Measurements from ENCODE around the gene PXDC1.
"Not testable (repeated sequence)": the region's sequence is repeated elsewhere in the genome, so short reads cannot be mapped to it uniquely, and the experiment has no call there.

The PXDC1 gene

DNA sequence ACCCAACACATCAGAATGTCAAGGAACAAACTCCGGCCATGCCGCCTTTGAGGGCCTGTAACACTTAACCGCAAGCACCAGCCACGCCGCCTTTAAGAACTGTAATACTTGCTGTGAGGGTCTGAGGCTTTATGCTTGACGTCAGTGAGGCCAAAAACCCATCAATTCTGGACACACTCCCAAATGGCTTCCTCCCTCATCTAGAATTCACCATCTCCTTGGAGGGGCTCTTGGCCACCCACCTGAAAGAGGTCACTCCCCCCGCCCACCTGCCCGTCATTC lies 10.4 kb upstream of the PXDC1 start:
- H3K4me3 ChIP-seq (ENCODE audit: low read depth, low read length) = no peak overlapping the region
- DNase-seq (ENCODE audit: low read depth) = no peak

DNA sequence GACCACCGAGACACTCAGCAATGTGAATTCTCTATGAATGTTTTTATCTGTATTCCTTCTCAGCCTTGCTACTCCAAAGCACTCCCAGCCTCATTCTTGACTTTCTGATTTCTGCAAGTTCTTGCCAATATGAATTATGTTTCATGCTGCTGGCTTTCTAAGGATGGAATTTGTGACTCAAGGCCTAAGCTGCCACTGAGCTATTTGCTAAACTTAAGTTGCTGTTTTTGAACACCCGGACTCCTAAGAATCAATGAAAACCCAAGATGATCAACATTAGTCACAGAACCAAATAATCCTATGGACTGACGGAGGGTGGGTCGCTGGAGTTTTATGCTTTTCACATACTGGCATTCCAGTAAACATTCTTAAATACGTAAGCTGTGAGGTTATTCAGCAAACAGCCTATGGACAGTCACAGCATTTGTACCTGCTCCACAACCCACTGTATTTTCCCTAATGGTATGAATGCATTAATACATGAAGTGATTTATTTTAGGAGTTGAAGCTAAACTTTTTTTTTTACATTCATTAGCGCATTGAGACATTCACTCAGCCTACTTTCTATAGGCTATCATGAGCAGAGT lies 8.2 kb upstream of the PXDC1 start:
- DNase-seq (ENCODE audit: low read depth) = no peak
- TF ChIP-seq, protein P1, sequence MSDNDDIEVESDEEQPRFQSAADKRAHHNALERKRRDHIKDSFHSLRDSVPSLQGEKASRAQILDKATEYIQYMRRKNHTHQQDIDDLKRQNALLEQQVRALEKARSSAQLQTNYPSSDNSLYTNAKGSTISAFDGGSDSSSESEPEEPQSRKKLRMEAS (IDR thresholded peaks at IDR 0.05; ENCODE audit: low read depth, low read length) = no peak
- TF ChIP-seq MYC (IDR thresholded peaks at IDR 0.05; ENCODE audit: low read depth, low read length) (no peak), POLR2A (IDR thresholded peaks at IDR 0.05; ENCODE audit: extremely low read depth, insufficient read length) (no peak), CTCF (IDR thresholded peaks at IDR 0.05; ENCODE audit: low read depth, low read length) (no peak)
- no peak overlapping the region for H3K4me3 ChIP-seq (ENCODE audit: low read depth, low read length)

More for the DNA sequence above, 10.4 kb upstream of the PXDC1 start:
- TF ChIP-seq, protein P1 (IDR thresholded peaks at IDR 0.05; ENCODE audit: low read depth, low read length) = no peak
- no peak for TF ChIP-seq CTCF (IDR thresholded peaks at IDR 0.05; ENCODE audit: low read depth, low read length)
- no peak for TF ChIP-seq MYC (IDR thresholded peaks at IDR 0.05; ENCODE audit: low read depth, low read length)
- TF ChIP-seq POLR2A (IDR thresholded peaks at IDR 0.05; ENCODE audit: extremely low read depth, insufficient read length) = no peak

DNA sequence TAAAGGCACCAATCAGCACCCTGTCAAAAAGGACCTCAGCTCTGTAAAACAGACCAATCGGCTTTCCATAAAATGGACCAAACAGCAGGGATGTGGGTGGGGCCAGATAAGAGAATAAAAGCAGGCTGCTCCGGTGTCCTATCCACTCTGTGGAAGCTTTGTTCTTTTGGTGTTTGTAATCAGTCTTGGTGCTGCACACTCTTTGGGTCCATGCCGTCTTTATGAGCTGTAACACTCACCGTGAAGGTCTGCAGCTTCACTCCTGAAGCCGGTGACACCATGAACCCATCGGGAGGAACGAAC lies 7.3 kb upstream of the PXDC1 start:
- DNase-seq (ENCODE audit: low read depth) = no peak
- no peak for TF ChIP-seq POLR2A (IDR thresholded peaks at IDR 0.05; ENCODE audit: extremely low read depth, insufficient read length)
- TF ChIP-seq CTCF (IDR thresholded peaks at IDR 0.05; ENCODE audit: low read depth, low read length) = no peak
- TF ChIP-seq, protein P1 (IDR thresholded peaks at IDR 0.05; ENCODE audit: low read depth, low read length) = no peak
- TF ChIP-seq MYC (IDR thresholded peaks at IDR 0.05; ENCODE audit: low read depth, low read length) = no peak
- H3K4me3 ChIP-seq (ENCODE audit: low read depth, low read length) = no peak overlapping the region

DNA sequence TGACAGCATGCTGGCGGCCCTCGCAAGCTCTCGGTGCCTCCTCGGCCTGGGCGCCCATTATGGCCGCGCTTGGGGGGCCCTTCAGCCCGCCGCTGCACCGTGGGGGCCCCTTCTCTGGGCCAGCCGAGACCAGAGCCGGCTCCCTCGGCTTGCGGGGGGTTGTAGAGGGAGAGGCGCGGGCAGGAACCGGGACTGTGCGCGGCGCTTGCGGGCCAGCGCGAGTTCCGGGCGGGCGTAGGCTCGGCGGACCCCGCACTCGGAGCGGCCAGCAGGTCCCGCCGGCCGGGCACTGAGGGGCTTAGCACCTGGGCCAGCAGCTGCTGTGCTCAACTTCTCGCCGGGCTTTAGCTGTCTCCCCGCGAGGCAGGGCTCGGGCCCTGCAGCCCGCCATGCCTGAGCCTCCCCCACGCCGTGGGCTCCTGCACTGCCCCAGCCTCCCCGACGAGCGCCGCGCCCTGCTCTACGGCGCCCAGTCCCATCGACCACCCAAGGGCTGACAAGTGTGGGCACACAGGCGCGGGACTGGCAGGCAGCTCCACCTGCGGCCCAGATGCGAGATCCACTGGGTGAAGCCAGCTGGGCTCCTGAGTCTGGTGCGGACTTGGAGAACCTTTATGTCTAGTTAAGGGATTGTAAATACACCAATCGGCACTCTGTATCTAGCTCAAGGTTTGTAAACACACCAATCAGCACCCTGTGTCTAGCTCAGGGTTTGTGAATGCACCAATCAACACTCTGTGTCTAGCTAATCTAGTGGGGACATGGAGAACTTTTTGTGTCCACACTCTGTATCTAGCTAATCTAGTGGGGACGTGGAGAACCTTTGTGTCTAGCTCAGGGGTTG lies 6.7 kb upstream of the PXDC1 start:
- DNase-seq (ENCODE audit: low read depth); H3K4me3 ChIP-seq (ENCODE audit: low read depth, low read length): not testable (repeated sequence)

GRCh38 chr6:3757241-3757641 lies 5.7 kb upstream of the PXDC1 start:
- no peak overlapping the region for H3K4me3 ChIP-seq (ENCODE audit: low read depth, low read length)
- no peak for DNase-seq (ENCODE audit: low read depth)
- no peak for TF ChIP-seq POLR2A (IDR thresholded peaks at IDR 0.05; ENCODE audit: extremely low read depth, insufficient read length)
- no peak for TF ChIP-seq CTCF (IDR thresholded peaks at IDR 0.05; ENCODE audit: low read depth, low read length)
- no peak for TF ChIP-seq MYC (IDR thresholded peaks at IDR 0.05; ENCODE audit: low read depth, low read length)
- TF ChIP-seq, protein P1 (IDR thresholded peaks at IDR 0.05; ENCODE audit: low read depth, low read length) = no peak

- TF ChIP-seq, protein P1 (IDR thresholded peaks at IDR 0.05; ENCODE audit: low read depth, low read length) = no peak
- TF ChIP-seq MYC (IDR thresholded peaks at IDR 0.05; ENCODE audit: low read depth, low read length) (no peak), POLR2A (IDR thresholded peaks at IDR 0.05; ENCODE audit: extremely low read depth, insufficient read length) (no peak), CTCF (IDR thresholded peaks at IDR 0.05; ENCODE audit: low read depth, low read length) (no peak)
- no peak for DNase-seq (ENCODE audit: low read depth)
- H3K4me3 ChIP-seq (ENCODE audit: low read depth, low read length) = no peak overlapping the region
Observed at GRCh38 chr6:3756546-3756945, 5.0 kb upstream of the PXDC1 start.

Measured in NB4 (cell line).